Endothelial cell of umbilical vein (primary cell): ENCODE results near the gene EIF3A. TPM values are rescaled to one million over a fixed set of nuclear protein-coding genes. Genes with fewer than 3 reads are reported as not detected.

Experiments used
- Bru-seq: library from RNA; stranded (reverse); fragments of 400-500 nt; gene quantifications from one replicate; lab custom pipeline; 2021; lab: Mats Ljungman, UMichigan
- BruChase-seq, 2 experiments: library from RNA; stranded (reverse); fragments of 400-500 nt; gene quantifications; one replicate each; lab custom pipeline; 2021; lab: Mats Ljungman, UMichigan
- BruUV-seq: library from RNA; stranded (reverse); fragments of 400-500 nt; replicated peaks from 2 replicates; lab custom pipeline; 2021; lab: Mats Ljungman, UMichigan
- CTCF ChIA-PET: fragments of 300-600, 350-600 bp; sonication (Branson Sonifier 250); formaldehyde crosslinking; loops from one replicate; lab custom pipeline; 2021; ENCODE audit warnings: antibody characterized with exemption, inconsistent platforms; lab: Charles Lee
- POLR2A ChIA-PET: fragments of 300-600, 350-600 bp; sonication (Branson Sonifier 250); formaldehyde crosslinking; loops from one replicate; lab custom pipeline; 2021; ENCODE audit warnings: antibody characterized with exemption, inconsistent platforms; lab: Charles Lee
- DNase-seq: peaks from one replicate; pipeline ENCODE4 v3.0.0-alpha.2; 2011; ENCODE audit warnings: low read depth, low spot score
- FAIRE-seq: peaks from 2 replicates; lab custom pipeline; 2011; peaks lifted over from hg19 to GRCh38; lab: Jason Lieb, UNC
- H2AFZ ChIP-seq: 2 replicates; pipeline ENCODE4 v1.6.0; 2012; ENCODE audit warnings: low read depth, low read length, control low read depth, inconsistent platforms
- H3K27ac ChIP-seq: 2 replicates; pipeline ENCODE4 v1.5.1; 2011; ENCODE audit warnings: low read depth, mild to moderate bottlenecking, control low read depth, low read length, moderate library complexity; ENCODE audit not compliant: insufficient read depth
- H3K27me3 ChIP-seq, 2 experiments: 2 replicates each; pipeline versions ENCODE4 v1.6.0 to v1.6.1; 2011; ENCODE audit warnings: low read length in 2 of 2, mixed read lengths in 1 of 2; ENCODE audit not compliant: control insufficient read depth in 2 of 2, insufficient read depth in 2 of 2
- H3K36me3 ChIP-seq, 2 experiments: 2 replicates in 1 of 2; 3 replicates in 1 of 2; pipeline ENCODE4 v1.5.1; 2011; ENCODE audit warnings: low read length in 2 of 2, mild to moderate bottlenecking in 1 of 2, moderate library complexity in 1 of 2; ENCODE audit not compliant: control insufficient read depth in 2 of 2, insufficient read depth in 2 of 2; ENCODE audit errors: extremely low read depth in 1 of 2
- H3K4me1 ChIP-seq: 3 replicates; pipeline ENCODE4 v1.5.1; 2011; ENCODE audit warnings: mild to moderate bottlenecking, low read length; ENCODE audit not compliant: control insufficient read depth, insufficient read depth; ENCODE audit errors: extremely low read depth
- H3K4me2 ChIP-seq: 2 replicates; pipeline ENCODE4 v1.6.1; 2011; ENCODE audit warnings: low read length, control low read depth, mixed read lengths; ENCODE audit not compliant: insufficient read depth
- H3K4me3 ChIP-seq, 3 experiments: fragments of 200-600 bp in 1 of 3; sonication (generic), shearing (Covaris generic) in 1 of 3; replicated peaks in 1 of 3; 2 replicates each; pipeline ENCODE4 v1.5.1; 2011 to 2016; ENCODE audit warnings: control low read depth in 3 of 3, low read length in 3 of 3, mild to moderate bottlenecking in 2 of 3, inconsistent platforms in 1 of 3, low read depth in 1 of 3, moderate library complexity in 1 of 3; ENCODE audit not compliant: insufficient read depth in 1 of 3
- H3K79me2 ChIP-seq: 2 replicates; pipeline ENCODE4 v1.6.0; 2012; ENCODE audit warnings: low read length, inconsistent platforms; ENCODE audit not compliant: control insufficient read depth, insufficient read depth
- H3K9ac ChIP-seq: replicated peaks from 2 replicates; pipeline ENCODE3; 2011; ENCODE audit warnings: low read length, control low read depth; ENCODE audit not compliant: insufficient read depth; ENCODE audit errors: extremely low read depth
- H3K9me1 ChIP-seq: replicated peaks from 3 replicates; pipeline ENCODE4 v1.6.0; 2011; ENCODE audit warnings: mild to moderate bottlenecking, low read length; ENCODE audit not compliant: control insufficient read depth, insufficient read depth; ENCODE audit errors: extremely low read depth
- H3K9me3 ChIP-seq: replicated peaks from 2 replicates; pipeline ENCODE4 v1.5.1; 2012; ENCODE audit warnings: low read length, inconsistent platforms; ENCODE audit not compliant: control insufficient read depth, insufficient read depth
- H4K20me1 ChIP-seq: replicated peaks from 2 replicates; pipeline ENCODE3; 2011; ENCODE audit warnings: mild to moderate bottlenecking, low read length; ENCODE audit not compliant: control insufficient read depth, insufficient read depth; ENCODE audit errors: extremely low read depth
- CTCF ChIP-seq, 2 donors: IDR thresholded peaks; 1 replicate in 1 of 2; 2 replicates in 1 of 2; pipeline ENCODE4 v1.5.1; 2011; ENCODE audit warnings: low read length in 2 of 2, mild to moderate bottlenecking in 2 of 2, moderate library complexity in 2 of 2, control low read depth in 1 of 2, inconsistent platforms in 1 of 2, low read depth in 1 of 2; ENCODE audit not compliant: insufficient read depth in 1 of 2; ENCODE audit errors: extremely low read depth in 1 of 2
- GATA2 ChIP-seq: IDR thresholded peaks from 2 replicates; pipeline ENCODE4 v1.7.0; 2011; ENCODE audit warnings: low read depth, mild to moderate bottlenecking, moderate library complexity, mixed read lengths, low read length; ENCODE audit not compliant: insufficient read length, insufficient read depth
- JUN ChIP-seq: IDR thresholded peaks from 2 replicates; pipeline ENCODE4 v1.6.1; 2011; ENCODE audit warnings: borderline replicate concordance, low read depth; ENCODE audit not compliant: insufficient read length, insufficient read depth
- MAX ChIP-seq: IDR thresholded peaks from 2 replicates; pipeline ENCODE4 v1.6.1; 2011; ENCODE audit not compliant: insufficient read depth, insufficient read length
- MYC ChIP-seq: IDR thresholded peaks from one replicate; pipeline ENCODE4 v1.6.1; 2011; ENCODE audit warnings: mild to moderate bottlenecking, low read depth, low read length
- POLR2A ChIP-seq: IDR thresholded peaks from 2 replicates; pipeline ENCODE4 v1.6.1; 2012; ENCODE audit warnings: low read depth, mild to moderate bottlenecking, control low read depth, low read length
- POLR2AphosphoS5 ChIP-seq: IDR thresholded peaks from 2 replicates; pipeline ENCODE4 v1.6.1; 2012; ENCODE audit warnings: low read depth, mild to moderate bottlenecking, control low read depth, low read length, moderate library complexity; ENCODE audit not compliant: insufficient read depth
- dilution Hi-C: fragments of 300-500 bp; cut with MboI; formaldehyde crosslinking; loops from one replicate; pipeline ENCODE4 v1.15.0; 2019; ENCODE audit warnings: low sequenced_read_pairs; ENCODE audit not compliant: extremely low pct_ligation_motif_present
- intact Hi-C: fragments of 100-400 bp; cut with micrococcal nuclease; formaldehyde crosslinking; loops from one replicate; pipeline ENCODE4 v1.10.0; 2022
- long read RNA-seq: library from polyadenylated mRNA; stranded (forward); transcript quantifications from one replicate; pipeline ENCODE4 v2.0.0, GENCODE V29; 2021
- polyA minus RNA-seq, 3 experiments: library from RNA; depleted of rRNA, polyadenylated mRNA; stranded (reverse); fragments of >200 nt; gene quantifications; 1 replicate in 1 of 3; 2 replicates in 2 of 3; pipeline ENCODE4 v1.2.3, GENCODE V29; 2011
- polyA plus RNA-seq, 4 experiments: library from polyadenylated mRNA; depleted of rRNA in 3 of 4; stranded (reverse) in 3 of 4; unstranded in 1 of 4; fragments of >200 nt; gene quantifications; 2 replicates each; pipeline versions ENCODE4 v1.2.1 to v1.2.3, GENCODE V29; 2011 to 2012; ENCODE audit warnings: missing spikeins in 1 of 4
- total RNA-seq: library from RNA; stranded (reverse); gene quantifications from 2 replicates; pipeline ENCODE4 v1.2.3, GENCODE V29; 2021

Gene EIF3A
- total RNA-seq (149 and 159 TPM in 2 replicates), polyA plus RNA-seq (11.7 and 27.6 TPM in 2 replicates), polyA minus RNA-seq (78.0 and 82.1 TPM in 2 replicates), Bru-seq, nascent RNA (percentile 98 among the genes with signal in this experiment), BruChase-seq, experiment 1, labeled RNA remaining after a 6-hour chase (percentile 99 among the genes with signal in this experiment), BruChase-seq, experiment 2, labeled RNA remaining after a 2-hour chase (percentile 98 among the genes with signal in this experiment)
- 37.3 and 40.8 TPM in 2 replicates for polyA plus RNA-seq (2011; cell fraction: cytosol; rRNA removed)
- 57.0 and 60.2 TPM in 2 replicates for polyA plus RNA-seq (2011; cell fraction: nucleus; rRNA removed)
- 135 and 150 TPM in 2 replicates for polyA plus RNA-seq (2012)
- polyA minus RNA-seq (2011; cell fraction: cytosol; rRNA and poly(A)+ RNA removed), result 60.1 TPM
- 80.1 and 122 TPM in 2 replicates for polyA minus RNA-seq (2011; cell fraction: nucleus; rRNA and poly(A)+ RNA removed)
- long read RNA-seq, full-length matches to known transcripts, result 154 of 231 reads
- long read RNA-seq, partial matches to known transcripts, result 58 of 231 reads
- long read RNA-seq, other reads (novel, unspliced or antisense), result 19 of 231 reads

- H3K4me1 ChIP-seq, result peaks cover 19% of the 10 kb centered on the region
- no peaks in the 10 kb centered on the region for H3K27me3 ChIP-seq
- dilution Hi-C loops, result no loop called here
- no peaks in the 10 kb centered on the region for H3K9me1 ChIP-seq
- H3K4me3 ChIP-seq, result peak within 1 kb of the TSS; percentile 80 to 97 (median 97)
- TF ChIP-seq MYC (no peak), JUN (no peak), CTCF (IDR thresholded peaks at IDR 0.05; ENCODE audit: extremely low read depth in 1 of 2, insufficient read depth in 1 of 2, low read depth in 1 of 2, low read length in 2 of 2) (no peak), POLR2AphosphoS5 (peak; percentile 98), POLR2A (peak; percentile 98), GATA2 (no peak), MAX (peak; percentile 92)
- H3K36me3 ChIP-seq, result peaks cover 0 to 2% of the 10 kb centered on the region in 2 experiments
- peak within 1 kb of the TSS; percentile 94 for H3K27ac ChIP-seq
- peaks cover 18% of the 10 kb centered on the region for H4K20me1 ChIP-seq
- peaks cover 49% of the 10 kb centered on the region for H3K79me2 ChIP-seq
- CTCF ChIA-PET, result interaction anchor here (1.2 kb wide), 1 partner anchor 462 kb away, joined by 3 read pairs; the partner anchor contains the start of gene RGS10
- peak; percentile 95 for DNase-seq
- intact Hi-C loops, result loop anchor here (1.0 to 5.0 kb wide), 5 partner anchors 24 to 792 kb away; partner anchors contain the start of genes BAG3, DENND10, MCMBP and PRDX3
- H3K9me3 ChIP-seq, result no peaks in the 10 kb centered on the region
- POLR2A ChIA-PET, result no interaction called here
- H3K9ac ChIP-seq, result peak within 1 kb of the TSS; percentile 99
- H2AFZ ChIP-seq, result peak within 1 kb of the TSS; percentile 66
- peak; percentile 76 for FAIRE-seq
- peak within 1 kb of the TSS; percentile 100 for H3K4me2 ChIP-seq
- BruUV-seq, result no TSS peak
Measured at GRCh38 chr10:119080521-119081259, at the start of gene EIF3A. EIF3A (minus strand) TSS chr10:119080817; CDS start chr10:119080676, 141 bp downstream.
